GM21515 (cell line): ENCODE data around the gene CRYBG3.
"Not testable (repeated sequence)": the region's sequence is repeated elsewhere in the genome, so short reads cannot be mapped to it uniquely, and the experiment has no call there.

Source experiments
- ATAC-seq: cut with Tn5 transposase; IDR thresholded peaks from one replicate; pipeline ENCODE4 v1.9.1; 2021; ENCODE audit not compliant: unreplicated experiment

Gene CRYBG3

GRCh38 chr3:97895216-97895615 lies 73.4 kb downstream of the CRYBG3 start:
- ATAC-seq = peak; percentile 78

GRCh38 chr3:97896129-97896528 lies 74.3 kb downstream of the CRYBG3 start:
- ATAC-seq = no peak

GRCh38 chr3:97896547-97896946 lies 74.7 kb downstream of the CRYBG3 start:
- ATAC-seq = no peak

- ATAC-seq = no peak
Observed at GRCh38 chr3:97899331-97899730, 77.5 kb downstream of the CRYBG3 start.

DNA sequence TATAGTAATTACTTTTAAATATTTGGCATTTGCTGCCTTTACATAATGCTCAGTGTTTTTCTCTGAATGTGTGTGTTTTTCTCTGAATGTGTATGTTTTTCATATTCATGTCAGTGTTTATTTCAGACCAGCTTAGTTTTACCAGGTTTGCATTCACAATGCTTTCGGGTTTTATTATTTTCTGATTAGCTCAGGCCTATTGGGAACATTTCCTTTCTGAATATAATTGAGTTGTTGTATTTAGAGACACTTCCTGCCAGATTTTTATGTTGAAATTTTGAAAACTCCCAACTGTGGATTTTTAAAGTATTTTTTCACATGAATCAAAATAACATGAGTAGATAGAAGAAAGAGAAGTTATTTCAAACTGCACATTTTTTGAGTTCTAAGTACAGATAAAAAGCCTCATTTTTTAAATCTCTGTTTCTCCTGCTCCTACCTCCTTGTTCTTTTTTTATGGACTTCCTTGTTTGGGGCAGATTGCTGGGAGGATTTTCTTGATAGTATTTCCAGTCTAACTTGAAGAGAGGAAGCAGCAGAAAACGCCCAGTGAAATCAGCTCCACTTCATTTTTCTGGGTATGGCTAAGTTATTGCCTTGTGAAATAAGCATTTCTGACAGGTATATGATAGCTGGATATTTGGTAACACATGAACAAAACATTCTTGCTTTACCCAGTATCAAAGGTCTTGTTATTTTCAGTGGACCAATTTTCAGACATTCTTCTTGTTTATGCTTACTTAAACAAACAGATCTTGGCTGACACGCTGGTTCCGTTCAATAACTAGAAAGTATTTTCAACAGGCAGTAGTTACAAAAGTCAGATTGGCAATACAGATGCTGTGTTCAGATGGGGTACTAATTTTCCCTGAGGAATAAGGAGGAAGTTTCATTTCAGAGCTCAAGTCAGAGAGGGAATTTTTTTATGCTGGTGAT lies 79.8 kb downstream of the CRYBG3 start:
- no peak for ATAC-seq

DNA sequence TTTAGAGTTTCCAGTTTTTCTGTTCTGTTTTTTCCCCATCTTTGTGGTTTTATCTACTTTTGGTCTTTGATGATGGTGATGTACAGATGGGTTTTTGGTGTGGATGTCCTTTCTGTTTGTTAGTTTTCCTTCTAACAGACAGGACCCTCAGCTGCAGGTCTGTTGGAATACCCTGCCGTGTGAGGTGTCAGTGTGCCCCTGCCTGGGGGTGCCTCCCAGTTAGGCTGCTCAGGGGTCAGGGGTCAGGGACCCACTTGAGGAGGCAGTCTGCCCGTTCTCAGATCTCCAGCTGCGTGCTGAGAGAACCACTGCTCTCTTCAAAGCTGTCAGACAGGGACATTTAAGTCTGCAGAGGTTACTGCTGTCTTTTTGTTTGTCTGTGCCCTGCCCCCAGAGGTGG lies 88.0 kb downstream of the CRYBG3 start:
- ATAC-seq = not testable (repeated sequence)

GRCh38 chr3:97910236-97910831 lies 88.5 kb downstream of the CRYBG3 start:
- not testable (repeated sequence) for ATAC-seq

- ATAC-seq = no peak
Observed at GRCh38 chr3:97910931-97911351, 89.1 kb downstream of the CRYBG3 start.

GRCh38 chr3:97911459-97911858 lies 89.6 kb downstream of the CRYBG3 start:
- no peak for ATAC-seq

- no peak for ATAC-seq
Observed at GRCh38 chr3:97914388-97914787, 92.6 kb downstream of the CRYBG3 start.

- no peak for ATAC-seq
Observed at GRCh38 chr3:97916576-97916975, 94.8 kb downstream of the CRYBG3 start.

DNA sequence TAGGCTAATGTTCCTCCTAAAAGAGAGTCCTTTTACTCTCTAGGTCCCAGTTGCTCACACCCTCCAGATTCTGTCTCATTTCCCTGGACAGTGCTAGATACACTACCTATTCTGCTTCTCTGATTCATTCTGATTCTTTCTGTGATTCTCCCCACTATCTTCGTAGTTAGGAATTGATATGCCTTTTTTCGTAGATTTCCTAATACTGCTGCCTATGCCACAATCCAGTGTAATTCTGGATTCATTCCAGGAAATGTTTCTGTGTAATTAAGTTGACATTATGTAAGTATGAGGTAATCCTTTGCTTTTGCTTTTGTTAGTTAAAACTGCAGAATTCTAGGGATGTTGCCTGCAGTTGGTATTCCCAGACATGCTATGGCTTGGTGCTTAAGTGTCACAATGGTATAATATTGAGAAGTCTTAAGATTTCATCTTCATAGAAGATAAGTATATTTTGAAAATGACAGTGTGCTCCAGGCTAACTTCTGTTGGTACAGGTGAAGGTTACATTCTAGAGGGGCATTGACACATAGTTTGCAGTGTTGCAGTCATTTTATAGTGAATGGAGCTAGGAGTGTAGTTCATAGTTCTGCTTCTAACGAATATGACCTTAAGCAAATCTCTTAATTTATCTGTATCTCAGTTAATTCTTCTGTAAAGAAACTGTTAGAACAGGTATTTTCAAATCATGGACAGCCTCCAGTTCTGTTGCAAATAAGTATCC lies 96.2 kb downstream of the CRYBG3 start:
- ATAC-seq = no peak

DNA sequence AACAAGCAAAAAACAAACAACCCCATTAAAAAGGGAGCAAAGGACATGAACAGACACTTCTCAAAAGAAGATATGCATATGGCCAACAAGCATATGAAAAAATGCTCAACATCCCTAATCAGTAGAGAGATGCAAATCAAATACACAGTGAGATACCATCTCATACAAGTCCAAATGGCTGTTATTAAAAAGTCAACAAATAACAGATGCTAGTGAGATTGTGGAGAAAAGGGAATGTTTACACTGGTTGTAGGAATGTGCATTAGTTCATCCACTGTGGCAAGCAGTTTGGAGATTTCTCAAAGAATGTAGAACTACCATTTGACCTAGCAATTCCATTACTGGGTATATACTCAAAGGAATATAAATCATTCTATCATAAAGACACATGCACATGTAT lies 105.9 kb downstream of the CRYBG3 start:
- ATAC-seq = no peak

GRCh38 chr3:97928986-97929385 lies 107.2 kb downstream of the CRYBG3 start:
- ATAC-seq = no peak

- no peak for ATAC-seq
Observed at GRCh38 chr3:97930018-97930417, 108.2 kb downstream of the CRYBG3 start.

DNA sequence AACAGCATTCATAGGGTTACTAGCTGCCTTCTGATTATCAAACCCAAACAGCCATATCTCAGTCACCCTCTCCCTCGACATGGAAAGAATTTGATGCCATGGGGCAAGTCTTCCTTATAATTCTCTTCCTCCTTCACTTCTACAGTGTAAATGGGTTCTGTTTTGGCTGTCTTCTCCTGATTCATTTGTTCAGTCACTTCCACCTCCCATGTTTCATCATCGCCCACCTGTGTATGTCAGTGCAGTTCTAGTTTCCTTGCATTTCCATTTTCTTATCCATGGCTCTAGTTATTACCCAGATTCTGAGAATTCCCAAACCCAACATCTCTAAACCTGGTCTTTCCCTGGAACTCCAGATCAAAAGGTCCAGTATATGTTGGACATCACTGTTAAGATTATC lies 109.4 kb downstream of the CRYBG3 start:
- ATAC-seq = no peak

GRCh38 chr3:97932387-97932801 lies 110.6 kb downstream of the CRYBG3 start:
- ATAC-seq = no peak

DNA sequence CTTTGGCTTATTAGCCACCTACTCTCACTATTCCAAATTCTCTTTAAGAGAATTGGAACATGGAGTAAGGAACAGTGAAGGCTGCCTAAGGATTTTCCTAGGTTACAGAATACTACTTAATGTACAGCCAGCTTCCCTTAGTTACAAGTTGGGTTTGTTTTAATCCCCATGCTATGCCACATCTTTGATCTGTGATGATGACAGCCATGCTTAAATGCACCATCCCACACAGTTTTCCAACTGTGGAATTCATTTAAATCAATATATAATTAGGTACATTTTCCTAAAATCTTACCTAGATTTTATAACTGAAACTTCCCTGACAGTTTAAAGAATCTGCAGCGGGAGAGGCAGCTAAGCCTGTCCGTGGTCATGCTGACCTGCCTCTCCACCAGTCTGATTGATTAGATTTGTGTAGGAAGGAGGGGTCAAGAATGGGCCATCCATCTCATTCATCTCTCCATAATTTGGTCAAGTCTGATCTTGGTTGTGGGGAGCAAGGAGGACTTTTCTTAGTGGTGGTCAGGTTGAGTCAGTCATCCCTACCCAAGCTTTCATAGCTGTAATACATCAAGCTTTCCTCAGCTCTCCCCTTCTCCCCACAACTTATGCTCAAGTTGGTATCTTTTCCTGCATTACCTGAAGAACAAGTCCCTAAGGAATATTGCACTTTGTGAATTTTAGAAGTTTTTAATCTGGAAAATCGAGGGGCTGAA lies 113.3 kb downstream of the CRYBG3 start:
- ATAC-seq = no peak

GRCh38 chr3:97935842-97936241 lies 114.0 kb downstream of the CRYBG3 start:
- no peak for ATAC-seq

- ATAC-seq = no peak
Observed at GRCh38 chr3:97937205-97937604, 115.4 kb downstream of the CRYBG3 start.

- no peak for ATAC-seq
Observed at GRCh38 chr3:97938444-97938843, 116.6 kb downstream of the CRYBG3 start.
